ENCODE measurements around the gene KIAA1217. TPM values are rescaled to one million over a fixed set of nuclear protein-coding genes. Genes with fewer than 3 reads are reported as not detected.

Gene KIAA1217
- total RNA-seq, 1 experiment from 2014 or later = 2.4 TPM

GRCh38 chr10:24575481-24576002 lies 366.6 kb downstream of the KIAA1217 start:
- DNase-seq (ENCODE audit: low read depth) = no peak

- DNase-seq (ENCODE audit: low read depth) = no peak
Measured at GRCh38 chr10:24579448-24579847, 370.5 kb downstream of the KIAA1217 start.

GRCh38 chr10:24579906-24580305 lies 371.0 kb downstream of the KIAA1217 start:
- no peak for DNase-seq (ENCODE audit: low read depth)

- no peak for DNase-seq (ENCODE audit: low read depth)
Measured at GRCh38 chr10:24589265-24589664, 380.3 kb downstream of the KIAA1217 start.

- no peak for DNase-seq (ENCODE audit: low read depth)
Measured at GRCh38 chr10:24590697-24591457, 381.9 kb downstream of the KIAA1217 start.

- no peak for DNase-seq (ENCODE audit: low read depth)
Measured at GRCh38 chr10:24596217-24596930, 387.4 kb downstream of the KIAA1217 start.

GRCh38 chr10:24597426-24597825 lies 388.5 kb downstream of the KIAA1217 start:
- no peak for DNase-seq (ENCODE audit: low read depth)

Small RNA genes lying within 50 kb of the gene (small RNA-seq; reads per million reads assigned to genes)
- gene AC063961.1 = not detected
- gene MIR603 = not detected

Measured in HT1080 (cell line).